HepG2 (cell line): ENCODE results near the gene TNK1. TPM values are rescaled to one million over a fixed set of nuclear protein-coding genes. Genes with fewer than 3 reads are reported as not detected.

Experiments
- ATF2 ChIP-seq: sonication (generic); formaldehyde crosslinking; IDR thresholded peaks from 2 replicates; pipeline ENCODE4 v1.4.0; 2020; ENCODE audit warnings: missing genetic modification reagents
- CENPX ChIP-seq: sonication (generic); formaldehyde crosslinking; IDR thresholded peaks from 2 replicates; pipeline ENCODE4 v1.9.0; 2021; ENCODE audit warnings: mild to moderate bottlenecking, missing genetic modification reagents, moderate library complexity
- CREM ChIP-seq, 2 experiments: sonication (generic) in 1 of 2; formaldehyde crosslinking in 1 of 2; IDR thresholded peaks; 2 replicates each; pipeline versions ENCODE4 v1.4.0 to v1.6.1; 2016 to 2020; ENCODE audit warnings: antibody characterized with exemption in 1 of 2, mild to moderate bottlenecking in 1 of 2, missing genetic modification reagents in 1 of 2
- DMTF1 ChIP-seq: sonication (generic); formaldehyde crosslinking; IDR thresholded peaks from 2 replicates; pipeline ENCODE4 v1.4.0; 2020; ENCODE audit warnings: mild to moderate bottlenecking, missing genetic modification reagents
- HIC2 ChIP-seq: sonication (generic); formaldehyde crosslinking; IDR thresholded peaks from 2 replicates; pipeline ENCODE4 v1.9.0; 2022; ENCODE audit warnings: low read depth, missing genetic modification reagents
- HMG20A ChIP-seq: IDR thresholded peaks from 2 replicates; pipeline ENCODE4 v1.6.1; 2016; ENCODE audit warnings: borderline replicate concordance
- MYNN ChIP-seq: sonication (generic); formaldehyde crosslinking; IDR thresholded peaks from 2 replicates; pipeline ENCODE4 v1.4.0; 2020; ENCODE audit warnings: mild to moderate bottlenecking, low read depth, missing genetic modification reagents
- NR2F1 ChIP-seq, 2 experiments: fragments of 450-650 bp in 1 of 2; formaldehyde crosslinking in 1 of 2; IDR thresholded peaks; 2 replicates each; pipeline versions ENCODE4 v1.5.0 to v1.6.1; 2016 to 2020; ENCODE audit warnings: mild to moderate bottlenecking in 1 of 2, missing compliant biosample characterization in 1 of 2, missing genetic modification reagents in 1 of 2, moderate library complexity in 1 of 2
- NRL ChIP-seq: sonication (generic); formaldehyde crosslinking; IDR thresholded peaks from 2 replicates; pipeline ENCODE4 v1.5.0; 2020; ENCODE audit warnings: missing genetic modification reagents, mild to moderate bottlenecking, moderate library complexity, borderline replicate concordance
- PAWR ChIP-seq: sonication (generic); formaldehyde crosslinking; IDR thresholded peaks from 2 replicates; pipeline ENCODE4 v1.4.0; 2020; ENCODE audit warnings: missing genetic modification reagents, mild to moderate bottlenecking, borderline replicate concordance
- RNF2 ChIP-seq: fragments of 450-650 bp; conservative IDR thresholded peaks from 2 replicates; pipeline ENCODE4 v1.6.1; 2016; ENCODE audit warnings: low read depth
- SP5 ChIP-seq: IDR thresholded peaks from 2 replicates; pipeline ENCODE4 v1.6.1; 2016; ENCODE audit warnings: low read depth, borderline replicate concordance
- SUZ12 ChIP-seq: fragments of 150-350 bp; IDR thresholded peaks from 2 replicates; pipeline ENCODE4 v1.6.1; 2014; ENCODE audit warnings: low read depth, low read length
- ZBTB7A ChIP-seq: sonication (generic); formaldehyde crosslinking; IDR thresholded peaks from 2 replicates; pipeline ENCODE4 v1.8.0; 2022; ENCODE audit warnings: mild to moderate bottlenecking, missing genetic modification reagents
- ZNF432 ChIP-seq: sonication (generic); formaldehyde crosslinking; IDR thresholded peaks from 2 replicates; pipeline ENCODE4 v1.5.0; 2020; ENCODE audit warnings: missing genetic modification reagents, mild to moderate bottlenecking, borderline replicate concordance
- ZNF484 ChIP-seq: sonication (generic); formaldehyde crosslinking; IDR thresholded peaks from 2 replicates; pipeline ENCODE4 v1.5.1; 2020; ENCODE audit warnings: mild to moderate bottlenecking, low read depth, missing genetic modification reagents, borderline replicate concordance
- ZNF547 ChIP-seq: sonication (generic); formaldehyde crosslinking; IDR thresholded peaks from 2 replicates; pipeline ENCODE4 v1.5.1; 2020; ENCODE audit warnings: mild to moderate bottlenecking, missing genetic modification reagents
- ZNF558 ChIP-seq: sonication (generic); formaldehyde crosslinking; IDR thresholded peaks from 2 replicates; pipeline ENCODE4 v1.9.0; 2022; ENCODE audit warnings: mild to moderate bottlenecking, missing genetic modification reagents, borderline replicate concordance
- ZNF710 ChIP-seq: sonication (generic); formaldehyde crosslinking; IDR thresholded peaks from 2 replicates; pipeline ENCODE4 v1.5.0; 2020; ENCODE audit warnings: mild to moderate bottlenecking, missing genetic modification reagents, borderline replicate concordance
- ZNF75D ChIP-seq: sonication (generic); formaldehyde crosslinking; IDR thresholded peaks from 2 replicates; pipeline ENCODE4 v1.8.1; 2023; ENCODE audit warnings: missing genetic modification reagents, mild to moderate bottlenecking, borderline replicate concordance
- ZNF816 ChIP-seq: sonication (generic); formaldehyde crosslinking; IDR thresholded peaks from 2 replicates; pipeline ENCODE4 v1.8.0; 2022; ENCODE audit warnings: missing genetic modification reagents, mild to moderate bottlenecking, borderline replicate concordance
- polyA plus RNA-seq, 8 experiments: library from polyadenylated mRNA; depleted of rRNA in 3 of 8; stranded (reverse) in 7 of 8; unstranded in 1 of 8; fragments of >200 nt; fragmentation: Illumina TruSeq in 4 of 8; extraction: Trizol in 4 of 8; gene quantifications; 2 replicates each; pipeline versions ENCODE4 v1.2.1 to v1.2.3, GENCODE V29; 2011 to 2016; ENCODE audit warnings: low read depth in 4 of 8, missing spikeins in 1 of 8, mixed read lengths in 1 of 8; ENCODE audit not compliant: insufficient read depth in 1 of 8
- total RNA-seq, 5 experiments: library from RNA; depleted of rRNA; stranded (reverse); fragments of >200 nt; fragmentation: Illumina TruSeq; extraction: Trizol; gene quantifications; 2 replicates each; pipeline ENCODE4 v1.2.3, GENCODE V29; 2016; ENCODE audit warnings: low read depth in 1 of 5

Gene TNK1
- total and polyA plus RNA-seq, 2 of the 13 experiments (the other 11 are each of a cell fraction or from before 2014, with no cell fraction given), result 2.0 to 3.5 TPM

GRCh38 chr17:7394452-7395191 is 13.7 kb downstream of the TNK1 start, which contains the start of gene PLSCR3 (continued):
- TF ChIP-seq NR2F1 (CRISPR knock-in tag; IDR thresholded peaks at IDR 0.05), result 0 out of 4 replicates have a peak, but pooled peaks of 1 of the 2 experiments have one; percentile 17
- TF ChIP-seq ZNF558 (CRISPR knock-in tag), result no peak; the same call in 1 of the 2 replicates
- no peak for TF ChIP-seq ZNF710 (CRISPR knock-in tag)
- TF ChIP-seq CREM (IDR thresholded peaks at IDR 0.05), result no peak
- TF ChIP-seq CREM (CRISPR knock-in tag; IDR thresholded peaks at IDR 0.05), result no peak
- no peak for TF ChIP-seq HMG20A (CRISPR knock-in tag)
- TF ChIP-seq PAWR (CRISPR knock-in tag), result no peak
- TF ChIP-seq ZBTB7A (CRISPR knock-in tag), result peak; percentile 17; the same call in 1 of the 2 replicates
- TF ChIP-seq ATF2 (CRISPR knock-in tag), result no peak
- TF ChIP-seq CENPX (CRISPR knock-in tag), result no peak
- no peak for TF ChIP-seq ZNF432 (CRISPR knock-in tag)
- no peak for TF ChIP-seq ZNF75D (CRISPR knock-in tag)
- TF ChIP-seq RNF2, result peak; percentile 82; the same call in 1 of the 2 replicates
- no peak for TF ChIP-seq DMTF1 (CRISPR knock-in tag)
- no peak; the same call in 1 of the 2 replicates for TF ChIP-seq ZNF816 (CRISPR knock-in tag)
- TF ChIP-seq ZNF547 (CRISPR knock-in tag), result peak; percentile 73; the same call in 1 of the 2 replicates
- no peak for TF ChIP-seq SUZ12
- TF ChIP-seq SP5 (CRISPR knock-in tag), result peak; percentile 76
- 0 out of 2 replicates have a peak, but pooled peaks have one; percentile 64 for TF ChIP-seq MYNN (CRISPR knock-in tag)
- no peak for TF ChIP-seq ZNF484 (CRISPR knock-in tag)
- TF ChIP-seq HIC2, result peak; percentile 61; the same call in 1 of the 2 replicates
- TF ChIP-seq NRL, result peak; percentile 59; the same call in 1 of the 2 replicates
